ENCODE results near the gene LRPAP1. TPM values are rescaled to one million over a fixed set of nuclear protein-coding genes. Genes with fewer than 3 reads are reported as not detected.

Gene LRPAP1
- total and polyA plus RNA-seq, 8 donors, result 31.5 to 92.0 (median 52.8) TPM

GRCh38 chr4:3464911-3465697 lies 67.1 kb downstream of the LRPAP1 start:
- DNase-seq, result no peak
- no peaks in the 10 kb centered on the region for H3K9me3 ChIP-seq
- TF ChIP-seq POLR2A (IDR thresholded peaks at IDR 0.05) (no peak), CTCF (IDR thresholded peaks at IDR 0.05) (no peak), POLR2AphosphoS5 (IDR thresholded peaks at IDR 0.05) (no peak), EP300 (IDR thresholded peaks at IDR 0.05) (no peak)
- WGBS, 5 donors, result 84 to 91% (median 87%) methylated on average over 21 of the region's 21 CpGs
- H3K4me3 ChIP-seq, result no peak overlapping the region
- peaks cover 0 to 42% (median 11%) of the 10 kb centered on the region in 3 donors for H3K27me3 ChIP-seq
- peaks cover 12 to 52% (median 47%) of the 10 kb centered on the region in 4 donors for H3K4me1 ChIP-seq
- intact Hi-C loops (cut with DNase I; ENCODE audit: low total_unique reads), result no loop called here
- no peaks in the 10 kb centered on the region for H3K36me3 ChIP-seq
- H3K27ac ChIP-seq, result no peak overlapping the region

- TF ChIP-seq POLR2AphosphoS5 (IDR thresholded peaks at IDR 0.05) (no peak), EP300 (IDR thresholded peaks at IDR 0.05) (no peak), CTCF (IDR thresholded peaks at IDR 0.05) (no peak), POLR2A (IDR thresholded peaks at IDR 0.05) (no peak)
- H3K9me3 ChIP-seq, result no peaks in the 10 kb centered on the region
- no peak for DNase-seq
- WGBS, 5 donors, result 82 to 88% (median 85%) methylated on average over 15 of the region's 15 CpGs
- intact Hi-C loops (cut with DNase I; ENCODE audit: low total_unique reads), result no loop called here
- H3K4me3 ChIP-seq, result peak overlapping the region in 3 of 4 donors; percentile 62 to 63 (median 62)
- H3K36me3 ChIP-seq, result no peaks in the 10 kb centered on the region
- peaks cover 12 to 45% (median 41%) of the 10 kb centered on the region in 4 donors for H3K4me1 ChIP-seq
- no peak overlapping the region for H3K27ac ChIP-seq
- H3K27me3 ChIP-seq, result peaks cover 0 to 42% (median 11%) of the 10 kb centered on the region in 3 donors
Observed at GRCh38 chr4:3464349-3464905, 67.8 kb downstream of the LRPAP1 start.

GRCh38 chr4:3463556-3464348 lies 68.5 kb downstream of the LRPAP1 start:
- WGBS, 5 donors, result 28 to 46% (median 37%) methylated on average over 23 to 42 of the region's 43 CpGs
- H3K27me3 ChIP-seq, result peaks cover 0 to 42% (median 11%) of the 10 kb centered on the region in 3 donors
- TF ChIP-seq EP300 (IDR thresholded peaks at IDR 0.05) (no peak), POLR2AphosphoS5 (IDR thresholded peaks at IDR 0.05) (no peak)
- H3K27ac ChIP-seq, result peak overlapping the region in 3 of 5 donors; percentile 71 to 76 (median 73)
- H3K36me3 ChIP-seq, result no peaks in the 10 kb centered on the region
- peak overlapping the region; percentile 58 to 63 (median 62) for H3K4me3 ChIP-seq
- H3K4me1 ChIP-seq, result peaks cover 8 to 40% (median 36%) of the 10 kb centered on the region in 4 donors
- intact Hi-C loops (cut with DNase I; ENCODE audit: low total_unique reads), result no loop called here
- no peak for DNase-seq
- H3K9me3 ChIP-seq, result no peaks in the 10 kb centered on the region

GRCh38 chr4:3462790-3463415 lies 69.3 kb downstream of the LRPAP1 start, which contains the start of gene DOK7:
DOK7 (plus strand) TSS chr4:3463306; CDS start chr4:3463376, 70 bp downstream.
- peak within 1 kb of the TSS; percentile 58 to 63 (median 62) for H3K4me3 ChIP-seq
- H3K9me3 ChIP-seq, result no peaks in the 10 kb centered on the region
- H3K27ac ChIP-seq, result peak within 1 kb of the TSS; percentile 71 to 82 (median 73)
- intact Hi-C loops (cut with DNase I; ENCODE audit: low total_unique reads), result no loop called here
- DNase-seq, result peak; percentile 69 to 77
- TF ChIP-seq POLR2AphosphoS5 (IDR thresholded peaks at IDR 0.05) (peak in 1 of 3 donors; percentile 15), EP300 (IDR thresholded peaks at IDR 0.05) (no peak), POLR2A (IDR thresholded peaks at IDR 0.05) (no peak), CTCF (IDR thresholded peaks at IDR 0.05) (no peak)
- peaks cover 0 to 42% (median 11%) of the 10 kb centered on the region in 3 donors for H3K27me3 ChIP-seq
- H3K36me3 ChIP-seq, result no peaks in the 10 kb centered on the region
- peaks cover 8 to 40% (median 36%) of the 10 kb centered on the region in 4 donors for H3K4me1 ChIP-seq
- 4 to 6% (median 5%) methylated on average over 12 to 44 of the region's 44 CpGs for WGBS, 5 donors

All from stomach (tissue), 9 donors.